ENCODE measurements around the gene SLC6A13.
"Not testable (repeated sequence)": the region's sequence is repeated elsewhere in the genome, so short reads cannot be mapped to it uniquely, and the experiment has no call there.

The SLC6A13 gene

DNA sequence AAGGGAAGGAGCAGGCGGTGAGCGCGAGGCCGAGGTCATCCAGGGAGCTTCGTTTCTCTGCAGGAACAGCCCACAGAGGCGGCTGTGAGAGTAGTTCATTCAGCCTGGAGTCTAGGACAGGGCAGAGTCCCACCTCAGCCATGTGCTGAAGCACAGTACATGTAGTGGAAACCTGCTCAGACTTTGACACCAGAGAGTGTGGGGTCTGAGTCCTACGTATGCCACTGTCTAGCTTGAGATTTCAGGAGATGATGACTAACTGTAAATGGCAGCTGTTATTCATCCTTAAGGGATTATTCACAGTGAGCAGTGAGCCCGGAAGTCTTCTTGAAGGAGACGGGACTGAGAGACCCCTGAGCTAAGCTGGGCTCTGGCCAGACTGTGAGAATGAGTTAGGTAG lies 938 bp upstream of the SLC6A13 start:
- DNase-seq, result no peak

DNA sequence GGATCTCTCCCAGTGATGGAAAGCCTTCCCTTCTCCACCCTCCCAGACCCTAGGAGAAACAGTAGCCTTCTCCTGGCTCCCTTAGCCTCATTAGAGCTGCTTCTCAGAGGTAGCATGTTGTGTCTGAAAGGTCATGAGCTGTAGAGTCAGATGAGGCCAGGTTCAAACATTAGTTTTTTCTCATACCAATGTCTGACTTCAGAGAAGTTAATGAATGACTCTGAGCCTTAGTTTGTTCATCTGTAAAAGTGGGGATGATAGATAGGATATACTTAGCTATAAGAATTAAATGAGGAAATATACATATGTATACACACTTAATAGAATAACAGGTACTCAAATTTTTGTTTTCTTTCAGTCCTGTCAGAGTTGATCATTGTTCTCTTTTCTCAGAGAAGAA lies 523 bp downstream of the SLC6A13 start:
- DNase-seq, result no peak

- no peak for DNase-seq
Observed at GRCh38 chr12:257521-258321, 4.9 kb downstream of the SLC6A13 start.

DNA sequence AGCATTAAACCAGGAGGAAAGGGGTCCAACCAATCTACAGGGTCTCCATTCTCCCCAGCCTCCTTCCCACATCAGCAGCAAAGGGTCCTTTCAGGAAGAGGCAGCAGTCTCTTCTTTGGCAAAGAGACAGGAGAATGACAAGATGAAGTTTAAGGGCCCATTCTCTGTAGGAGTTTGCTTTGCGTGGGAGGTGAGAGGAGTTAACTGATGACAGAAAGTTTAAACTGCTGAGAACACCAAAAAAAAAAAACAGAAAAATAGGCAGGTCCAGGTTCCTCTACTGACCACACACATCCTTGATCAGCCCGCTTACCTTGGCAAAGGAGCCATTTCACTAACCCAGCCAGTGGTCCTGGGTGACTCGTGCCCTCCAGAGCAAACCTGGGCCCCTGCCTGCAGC lies 5.7 kb downstream of the SLC6A13 start:
- DNase-seq, result no peak

GRCh38 chr12:256225-256624 lies 6.4 kb downstream of the SLC6A13 start:
- no peak for DNase-seq

GRCh38 chr12:254912-255311 lies 7.7 kb downstream of the SLC6A13 start:
- DNase-seq, result no peak

DNA sequence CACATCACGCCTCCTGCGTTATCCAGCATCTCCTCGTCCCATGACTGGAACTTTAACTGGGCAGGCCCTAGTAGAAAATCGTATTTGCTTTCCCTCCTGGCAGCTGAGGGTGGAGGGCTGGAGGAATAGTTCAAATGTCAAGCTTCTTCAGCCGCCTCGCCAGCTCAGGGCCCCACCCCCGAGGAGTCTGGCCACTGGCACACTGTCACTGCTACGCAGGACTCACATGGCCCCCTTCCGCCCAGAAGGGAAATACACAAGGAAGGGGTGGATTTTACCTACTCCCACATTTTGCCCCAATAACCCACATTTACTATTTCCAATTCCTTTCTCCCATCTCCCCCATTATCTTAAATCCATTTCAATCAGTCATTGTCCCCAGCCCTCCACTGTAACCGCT lies 8.6 kb downstream of the SLC6A13 start:
- no peak for DNase-seq

DNA sequence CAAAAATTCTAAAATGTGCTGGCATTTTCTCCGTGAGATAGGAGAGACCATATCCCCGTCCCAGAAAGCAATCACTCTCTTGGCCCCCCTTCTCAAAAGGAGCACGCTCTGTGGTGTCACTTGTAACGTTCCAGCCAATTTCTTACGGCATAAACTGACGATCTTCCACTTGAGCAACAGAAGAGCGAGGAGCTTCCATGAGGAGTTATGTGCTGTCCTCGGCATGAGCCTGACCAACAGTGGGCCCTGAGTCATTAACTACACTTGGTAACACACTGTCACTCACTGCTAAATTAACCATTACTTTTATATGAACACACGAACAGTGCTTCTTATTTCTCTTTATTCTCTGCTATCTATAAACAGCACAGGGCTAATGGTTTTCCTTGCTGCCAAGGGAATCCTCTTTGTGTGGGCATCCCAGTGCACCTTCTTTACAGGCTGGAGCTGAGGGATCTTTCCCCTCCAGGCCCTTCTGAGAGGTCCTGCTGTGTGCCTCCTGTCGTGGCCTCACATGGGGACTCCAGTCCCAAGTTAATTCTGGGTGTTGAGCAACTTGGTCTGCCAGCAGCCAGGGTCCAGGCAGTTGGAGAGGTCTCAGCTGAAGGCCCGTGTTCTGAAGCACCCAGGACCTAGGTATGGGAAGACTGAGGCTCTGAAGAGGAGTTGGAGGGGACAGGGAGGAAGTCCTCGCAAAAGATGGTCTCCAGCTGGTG lies 9.4 kb downstream of the SLC6A13 start:
- no peak for DNase-seq

GRCh38 chr12:252636-253035 lies 10.0 kb downstream of the SLC6A13 start:
- no peak for DNase-seq

DNA sequence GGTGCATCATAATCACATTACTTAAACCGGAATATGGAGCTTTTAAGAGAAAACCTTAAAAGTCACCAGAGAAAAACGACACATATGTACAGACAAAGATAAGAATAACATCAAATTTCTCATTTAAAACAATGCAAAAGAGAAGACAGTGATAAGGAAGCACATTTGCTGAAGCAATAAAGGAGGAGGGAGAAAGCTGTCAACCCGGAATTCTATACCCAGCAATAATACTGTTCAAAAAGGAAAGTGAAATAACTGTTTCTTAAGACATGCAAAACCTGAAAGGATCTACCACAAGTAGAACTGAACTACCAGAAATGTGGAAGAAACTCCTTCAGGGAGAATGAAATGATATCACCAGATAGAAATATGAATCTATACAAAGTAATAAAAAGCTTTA lies 15.4 kb downstream of the SLC6A13 start:
- DNase-seq, result no peak

DNA sequence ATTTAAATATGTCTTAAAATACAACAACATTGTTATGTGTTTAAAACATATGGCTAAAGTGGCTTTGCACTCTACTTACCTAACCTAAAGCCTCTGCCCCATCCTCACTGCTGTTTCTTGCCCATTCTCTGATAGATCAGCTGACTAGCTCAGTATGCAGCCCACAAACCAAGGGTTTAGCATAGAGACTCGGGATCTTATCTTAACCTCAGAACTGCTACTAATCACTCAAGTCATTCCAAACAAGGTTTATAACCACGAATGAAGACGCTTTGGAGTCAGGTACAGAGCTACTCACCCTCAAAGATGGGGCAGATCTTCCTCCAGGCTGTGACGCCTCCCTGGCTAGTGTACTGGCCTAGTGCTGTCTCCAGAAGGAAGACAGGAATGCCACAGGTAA lies 19.3 kb downstream of the SLC6A13 start:
- DNase-seq, result no peak

GRCh38 chr12:242496-242895 lies 20.1 kb downstream of the SLC6A13 start:
- no peak for DNase-seq

DNA sequence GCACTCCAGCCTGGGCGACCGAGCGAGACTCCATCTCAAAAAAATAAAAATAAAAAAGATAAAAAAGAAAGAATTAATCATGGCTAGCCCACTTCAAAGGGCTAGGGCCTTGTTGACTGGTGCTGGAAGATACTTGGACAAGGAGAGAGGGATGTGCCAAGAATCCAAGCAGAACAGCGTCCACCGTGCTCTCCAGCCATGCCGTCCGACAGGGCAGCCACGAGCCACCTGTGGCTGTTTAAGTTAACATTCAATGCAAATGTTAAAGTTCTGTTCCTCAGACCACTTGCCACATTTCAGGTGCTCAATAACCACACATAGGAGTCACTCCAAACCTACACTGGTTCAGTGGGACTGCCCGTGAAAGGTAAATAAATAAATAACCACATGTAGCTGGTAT lies 21.4 kb downstream of the SLC6A13 start:
- no peak for DNase-seq

DNA sequence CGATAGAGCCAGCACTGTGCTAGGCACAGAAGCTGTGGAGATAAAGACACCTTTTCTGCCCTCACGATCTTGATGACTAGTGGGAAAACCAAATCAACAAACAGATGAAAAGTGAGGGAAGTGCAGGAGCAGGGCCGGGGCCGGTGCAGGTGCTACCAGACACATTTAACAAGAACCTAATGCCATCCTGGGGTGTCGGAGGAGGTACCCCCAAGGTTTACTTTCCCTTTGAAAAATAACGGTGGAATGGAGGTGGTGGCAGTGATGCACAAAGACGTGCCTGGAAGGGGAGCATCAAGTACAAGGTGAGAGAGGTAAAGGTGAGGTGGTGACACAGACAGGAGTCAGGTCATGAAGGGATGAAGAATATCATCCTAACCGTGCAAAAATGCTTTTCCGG lies 22.1 kb downstream of the SLC6A13 start:
- DNase-seq, result no peak

DNA sequence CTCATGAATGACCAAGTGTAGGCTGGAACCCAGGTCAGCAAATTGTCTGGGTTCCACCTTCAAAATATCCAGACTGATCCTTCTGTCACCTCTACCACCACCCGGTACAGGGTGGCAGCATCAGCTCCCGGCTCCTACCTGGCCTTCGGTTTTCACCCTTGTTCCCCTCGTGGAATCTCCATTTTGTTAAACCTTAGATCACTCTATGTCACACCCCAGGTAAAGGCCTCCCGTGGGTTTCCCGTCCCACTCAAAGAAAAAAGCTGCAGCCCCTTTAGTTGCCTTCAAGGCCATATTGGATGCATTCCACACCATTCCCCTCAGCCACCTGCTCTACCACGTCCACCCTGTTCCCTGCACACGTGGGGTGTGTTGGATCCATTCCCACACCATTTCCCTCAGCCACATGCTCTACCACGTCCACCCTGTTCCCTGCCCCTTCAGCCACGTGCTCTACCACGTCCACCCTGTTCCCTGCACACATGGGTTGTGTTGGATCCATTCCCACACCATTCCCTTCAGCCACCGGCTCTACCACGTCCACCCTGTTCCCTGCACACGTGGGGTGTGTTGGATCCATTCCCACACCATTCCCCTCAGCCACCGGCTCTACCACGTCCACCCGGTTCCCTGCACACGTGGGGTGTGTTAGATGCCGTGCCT lies 23.8 kb downstream of the SLC6A13 start:
- no peak for DNase-seq

DNA sequence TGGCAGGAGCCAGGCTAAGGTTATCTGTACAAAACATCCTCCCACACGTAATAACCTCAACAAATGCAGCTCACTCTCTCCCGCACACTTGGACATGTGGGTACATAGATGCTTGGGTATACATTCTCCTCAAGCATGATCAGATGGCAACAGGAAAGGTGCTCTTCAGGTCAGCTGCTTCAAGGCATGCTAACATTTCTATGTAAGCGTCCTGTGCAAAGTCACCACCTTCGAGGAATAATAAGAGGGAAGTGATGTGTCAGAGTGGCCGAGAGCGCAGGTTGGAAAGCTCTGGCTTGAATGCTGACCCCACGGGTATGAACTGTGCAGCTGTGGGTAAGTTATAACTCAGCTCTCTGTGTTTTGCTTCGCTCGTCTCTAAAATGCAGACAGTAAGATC lies 24.5 kb downstream of the SLC6A13 start:
- DNase-seq, result no peak

DNA sequence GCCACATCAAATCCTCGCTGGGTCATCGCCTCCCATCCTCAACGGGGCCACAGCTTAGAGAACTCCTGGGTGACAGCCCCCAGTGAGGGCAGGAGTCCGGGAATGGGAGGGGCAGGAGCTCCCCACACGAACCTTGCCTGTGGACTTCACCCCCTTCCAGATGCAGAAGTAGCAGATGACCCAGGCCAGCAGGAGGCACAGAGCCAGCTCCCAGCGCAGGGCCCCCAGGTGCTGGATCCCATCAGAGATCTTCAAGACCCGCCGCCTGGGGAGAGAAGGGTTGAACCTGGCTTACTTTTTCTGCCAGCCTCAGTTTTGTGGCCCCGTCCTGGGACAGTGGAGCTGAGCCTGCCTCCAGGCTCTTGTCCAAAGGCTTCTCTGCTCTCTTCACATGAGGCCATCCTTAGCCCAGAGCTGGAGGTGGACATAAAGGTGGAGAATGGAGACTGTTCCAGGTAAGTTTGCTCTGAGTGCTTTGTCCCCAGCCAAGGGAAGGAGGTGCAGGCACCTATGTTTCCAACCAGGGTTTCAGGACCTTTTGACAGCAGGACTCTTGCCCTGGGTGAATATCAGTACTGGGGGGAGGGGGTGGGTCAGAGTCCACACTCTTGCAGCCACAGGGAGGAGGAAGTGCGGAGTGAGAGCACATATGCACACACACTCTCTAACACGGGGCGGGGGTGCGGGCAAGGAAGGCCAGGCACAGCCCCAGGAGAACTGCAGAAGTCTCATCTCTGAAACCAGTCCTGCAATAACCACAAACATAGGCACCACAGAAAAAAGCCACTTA lies 25.4 kb downstream of the SLC6A13 start:
- no peak for DNase-seq

DNA sequence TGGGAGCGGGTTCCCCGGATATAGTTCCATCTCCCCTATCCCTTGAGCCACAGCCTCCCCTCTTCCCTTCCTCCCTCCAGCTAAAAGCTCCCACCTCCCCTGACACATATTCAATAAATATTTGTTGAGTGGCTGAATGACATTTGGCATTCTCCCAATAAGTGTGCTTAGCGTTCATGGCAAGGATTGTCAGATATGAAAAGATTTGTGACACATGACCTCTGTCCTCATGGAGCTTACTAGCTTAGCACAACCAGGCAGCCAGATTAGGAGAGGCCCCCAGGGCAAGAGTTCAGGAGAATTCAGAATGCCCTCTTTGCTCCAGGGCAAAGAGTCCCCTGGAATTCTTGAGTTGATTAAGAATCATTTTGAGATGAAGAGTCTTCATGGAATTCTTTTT lies 26.2 kb downstream of the SLC6A13 start:
- DNase-seq, result no peak

GRCh38 chr12:235967-236366 lies 26.7 kb downstream of the SLC6A13 start:
- not testable (repeated sequence) for DNase-seq

DNA sequence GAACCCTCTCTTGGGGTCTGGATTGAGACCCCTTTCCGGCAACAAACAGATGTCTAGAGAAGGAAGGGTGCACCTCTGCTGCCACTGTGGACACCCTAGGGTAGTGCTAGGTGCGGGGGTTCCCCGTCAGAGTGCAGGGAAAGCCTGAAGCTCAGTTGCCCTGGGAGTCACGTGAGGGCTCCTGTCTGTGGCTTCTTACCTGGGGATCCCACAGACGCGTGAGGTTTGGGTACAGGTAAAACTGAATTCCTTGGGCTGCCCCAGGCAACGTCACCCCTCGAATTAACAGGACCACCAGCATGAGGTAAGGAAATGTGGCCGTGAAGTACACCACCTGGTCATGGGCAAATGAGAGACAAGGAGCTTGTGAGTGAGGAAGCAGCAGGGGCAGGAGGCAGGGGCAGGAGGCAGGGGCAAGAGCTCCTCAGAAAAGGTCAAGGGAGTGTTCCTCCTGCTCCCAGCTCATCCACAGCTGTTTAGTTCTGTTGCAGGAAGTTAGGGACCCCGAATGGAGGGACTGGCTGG lies 27.7 kb downstream of the SLC6A13 start:
- no peak for DNase-seq

DNA sequence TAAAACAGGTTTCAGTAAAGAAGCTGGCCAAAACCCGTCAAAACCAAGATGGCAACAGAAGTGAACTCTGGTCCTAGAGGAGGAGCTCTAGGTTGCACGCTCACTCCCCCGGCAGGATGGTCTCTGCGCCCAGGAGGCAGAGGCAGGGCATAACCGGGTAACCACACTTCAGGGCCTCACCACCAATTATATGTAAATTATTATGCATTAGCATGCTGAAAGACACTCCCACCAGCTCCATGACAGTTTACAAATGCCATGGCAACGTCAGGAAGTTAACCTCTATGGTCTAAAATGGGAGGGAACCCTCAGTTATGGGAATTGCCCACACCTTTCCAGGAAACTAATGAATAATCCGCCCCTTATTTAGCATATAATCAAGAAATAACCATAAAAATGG lies 28.6 kb downstream of the SLC6A13 start:
- DNase-seq, result no peak

GRCh38 chr12:233615-233968 lies 29.0 kb downstream of the SLC6A13 start:
- no peak for DNase-seq
